ENCODE results near the gene L3MBTL4. TPM values are rescaled to one million over a fixed set of nuclear protein-coding genes. Genes with fewer than 3 reads are reported as not detected.

Gene L3MBTL4
- total RNA-seq, 1 donor from 2014 or later, result 0.56 TPM

GRCh38 chr18:5961828-5962150 is 452.9 kb downstream of the L3MBTL4 start:
- Mint-ChIP-seq H3K27me3 (ENCODE audit: unreplicated experiment) (peaks cover 2% of the 10 kb centered on the region), H3K4me1 (ENCODE audit: unreplicated experiment) (no peaks in the 10 kb centered on the region), H3K36me3 (ENCODE audit: low read depth, unreplicated experiment) (no peaks in the 10 kb centered on the region), H3K27ac (ENCODE audit: unreplicated experiment) (no peak overlapping the region), H3K9me3 (ENCODE audit: unreplicated experiment) (no peaks in the 10 kb centered on the region), H3K4me3 (ENCODE audit: unreplicated experiment) (no peak overlapping the region)
- no peak for DNase-seq (ENCODE audit: low spot score)
- no peak for TF ChIP-seq CTCF (IDR thresholded peaks at IDR 0.05; ENCODE audit: unreplicated experiment)

- Mint-ChIP-seq H3K9me3 (ENCODE audit: unreplicated experiment) (no peaks in the 10 kb centered on the region), H3K36me3 (ENCODE audit: low read depth, unreplicated experiment) (no peaks in the 10 kb centered on the region), H3K27ac (ENCODE audit: unreplicated experiment) (no peak overlapping the region), H3K4me1 (ENCODE audit: unreplicated experiment) (no peaks in the 10 kb centered on the region), H3K4me3 (ENCODE audit: unreplicated experiment) (no peak overlapping the region), H3K27me3 (ENCODE audit: unreplicated experiment) (peaks cover 2% of the 10 kb centered on the region)
- no peak for DNase-seq (ENCODE audit: low spot score)
- TF ChIP-seq CTCF (IDR thresholded peaks at IDR 0.05; ENCODE audit: unreplicated experiment), result no peak
These were observed 453.4 kb downstream of the L3MBTL4 start for GRCh38 chr18:5961097-5961827.

- Mint-ChIP-seq H3K27ac (ENCODE audit: unreplicated experiment) (no peak overlapping the region), H3K9me3 (ENCODE audit: unreplicated experiment) (no peaks in the 10 kb centered on the region), H3K4me3 (ENCODE audit: unreplicated experiment) (no peak overlapping the region), H3K4me1 (ENCODE audit: unreplicated experiment) (no peaks in the 10 kb centered on the region), H3K36me3 (ENCODE audit: low read depth, unreplicated experiment) (no peaks in the 10 kb centered on the region), H3K27me3 (ENCODE audit: unreplicated experiment) (peaks cover 2% of the 10 kb centered on the region)
- no peak for TF ChIP-seq CTCF (IDR thresholded peaks at IDR 0.05; ENCODE audit: unreplicated experiment)
- no peak for DNase-seq (ENCODE audit: low spot score)
These were observed 455.9 kb downstream of the L3MBTL4 start for GRCh38 chr18:5958822-5959221.

- Mint-ChIP-seq H3K27ac (ENCODE audit: unreplicated experiment) (no peak overlapping the region), H3K4me1 (ENCODE audit: unreplicated experiment) (no peaks in the 10 kb centered on the region), H3K36me3 (ENCODE audit: low read depth, unreplicated experiment) (no peaks in the 10 kb centered on the region), H3K9me3 (ENCODE audit: unreplicated experiment) (no peaks in the 10 kb centered on the region), H3K27me3 (ENCODE audit: unreplicated experiment) (no peaks in the 10 kb centered on the region), H3K4me3 (ENCODE audit: unreplicated experiment) (no peak overlapping the region)
- no peak for TF ChIP-seq CTCF (IDR thresholded peaks at IDR 0.05; ENCODE audit: unreplicated experiment)
- no peak for DNase-seq (ENCODE audit: low spot score)
These were observed 458.9 kb downstream of the L3MBTL4 start for GRCh38 chr18:5955861-5956260.

- Mint-ChIP-seq H3K27ac (ENCODE audit: unreplicated experiment) (no peak overlapping the region), H3K27me3 (ENCODE audit: unreplicated experiment) (no peaks in the 10 kb centered on the region), H3K9me3 (ENCODE audit: unreplicated experiment) (no peaks in the 10 kb centered on the region), H3K4me1 (ENCODE audit: unreplicated experiment) (no peaks in the 10 kb centered on the region), H3K36me3 (ENCODE audit: low read depth, unreplicated experiment) (no peaks in the 10 kb centered on the region), H3K4me3 (ENCODE audit: unreplicated experiment) (no peak overlapping the region)
- no peak for TF ChIP-seq CTCF (IDR thresholded peaks at IDR 0.05; ENCODE audit: unreplicated experiment)
- DNase-seq (ENCODE audit: low spot score), result no peak
These were observed 463.1 kb downstream of the L3MBTL4 start for GRCh38 chr18:5951515-5952091.
